GM04504 (cell line): ENCODE data around the gene TLL2.

Experiments
- DNase-seq: peaks from one replicate; pipeline ENCODE4 v3.0.0-alpha.2; 2012; ENCODE audit warnings: low read depth

Gene TLL2

GRCh38 chr10:96389785-96390184, 123.9 kb downstream of the TLL2 start:
- no peak for DNase-seq

GRCh38 chr10:96387601-96388000, 126.1 kb downstream of the TLL2 start:
- peak; percentile 57 for DNase-seq

- peak; percentile 14 for DNase-seq
Observed at GRCh38 chr10:96387161-96387560, 126.6 kb downstream of the TLL2 start.

GRCh38 chr10:96384506-96384905, 129.2 kb downstream of the TLL2 start:
- no peak for DNase-seq

- no peak for DNase-seq
Observed at GRCh38 chr10:96380821-96381220, 132.9 kb downstream of the TLL2 start.

- no peak for DNase-seq
Observed at GRCh38 chr10:96379758-96380157, 134.0 kb downstream of the TLL2 start.

GRCh38 chr10:96378741-96379140, 135.0 kb downstream of the TLL2 start:
- DNase-seq: no peak

GRCh38 chr10:96377816-96378294, 135.9 kb downstream of the TLL2 start:
- DNase-seq: peak; percentile 20

- no peak for DNase-seq
Observed at GRCh38 chr10:96376483-96376882, 137.2 kb downstream of the TLL2 start.

GRCh38 chr10:96374985-96375830, 138.5 kb downstream of the TLL2 start:
- peak; percentile 71 for DNase-seq

- no peak for DNase-seq
Observed at GRCh38 chr10:96374639-96374984, 139.1 kb downstream of the TLL2 start.

- DNase-seq: no peak
Observed at GRCh38 chr10:96374004-96374403, 139.7 kb downstream of the TLL2 start.

- DNase-seq: no peak
Observed at GRCh38 chr10:96371356-96371755, 142.4 kb downstream of the TLL2 start.

GRCh38 chr10:96370584-96371157, 143.1 kb downstream of the TLL2 start:
- DNase-seq: no peak

GRCh38 chr10:96369890-96370583, 143.7 kb downstream of the TLL2 start:
- no peak for DNase-seq

- DNase-seq: no peak
Observed at GRCh38 chr10:96368971-96369370, 144.8 kb downstream of the TLL2 start.

- no peak for DNase-seq
Observed at GRCh38 chr10:96367470-96367869, 146.3 kb downstream of the TLL2 start.

GRCh38 chr10:96366508-96366907, 147.2 kb downstream of the TLL2 start:
- no peak for DNase-seq

GRCh38 chr10:96365571-96365970, 148.2 kb downstream of the TLL2 start:
- DNase-seq: no peak

GRCh38 chr10:96360766-96361165, 153.0 kb downstream of the TLL2 start:
- DNase-seq: no peak

- no peak for DNase-seq
Observed at GRCh38 chr10:96360331-96360730, 153.4 kb downstream of the TLL2 start.

- no peak for DNase-seq
Observed at GRCh38 chr10:96359616-96360015, 154.1 kb downstream of the TLL2 start.
